HG02642 (cell line): Measurements from ENCODE around the gene PCDH17.

Experiments
- ATAC-seq: cut with Tn5 transposase; IDR thresholded peaks from one replicate; pipeline ENCODE4 v1.9.1; 2021; ENCODE audit warnings: mild to moderate bottlenecking; ENCODE audit not compliant: unreplicated experiment, poor library complexity

The PCDH17 gene

GRCh38 chr13:57635541-57636085, 4.1 kb downstream of the PCDH17 start:
- ATAC-seq, result no peak

GRCh38 chr13:57636816-57637215, 5.3 kb downstream of the PCDH17 start:
- ATAC-seq, result no peak

GRCh38 chr13:57637515-57637914, 6.0 kb downstream of the PCDH17 start:
- ATAC-seq, result no peak

GRCh38 chr13:57638186-57638890, 6.8 kb downstream of the PCDH17 start:
- no peak for ATAC-seq

GRCh38 chr13:57640607-57641006, 9.1 kb downstream of the PCDH17 start:
- ATAC-seq, result no peak

- no peak for ATAC-seq
Measured at GRCh38 chr13:57641051-57641450, 9.5 kb downstream of the PCDH17 start.

- ATAC-seq, result no peak
Measured at GRCh38 chr13:57644106-57644505, 12.6 kb downstream of the PCDH17 start.

GRCh38 chr13:57653229-57653989, 21.9 kb downstream of the PCDH17 start:
- no peak for ATAC-seq

- ATAC-seq, result no peak
Measured at GRCh38 chr13:57665481-57665880, 33.9 kb downstream of the PCDH17 start.

- ATAC-seq, result no peak
Measured at GRCh38 chr13:57666131-57666953, 34.8 kb downstream of the PCDH17 start.

GRCh38 chr13:57672168-57672567, 40.6 kb downstream of the PCDH17 start:
- no peak for ATAC-seq

- ATAC-seq, result no peak
Measured at GRCh38 chr13:57673197-57673596, 41.7 kb downstream of the PCDH17 start.

- no peak for ATAC-seq
Measured at GRCh38 chr13:57675526-57675925, 44.0 kb downstream of the PCDH17 start.

- no peak for ATAC-seq
Measured at GRCh38 chr13:57680609-57681008, 49.1 kb downstream of the PCDH17 start.

GRCh38 chr13:57682128-57682716, 50.7 kb downstream of the PCDH17 start:
- no peak for ATAC-seq

GRCh38 chr13:57698851-57699250, 67.3 kb downstream of the PCDH17 start:
- ATAC-seq, result no peak

GRCh38 chr13:57704031-57704430, 72.5 kb downstream of the PCDH17 start:
- no peak for ATAC-seq

GRCh38 chr13:57716295-57716694, 84.8 kb downstream of the PCDH17 start:
- ATAC-seq, result no peak

GRCh38 chr13:57724486-57725272, 93.1 kb downstream of the PCDH17 start:
- no peak for ATAC-seq

- ATAC-seq, result no peak
Measured at GRCh38 chr13:57725480-57725879, 93.9 kb downstream of the PCDH17 start.
